ENCODE measurements around the gene USB1.

The USB1 gene

DNA sequence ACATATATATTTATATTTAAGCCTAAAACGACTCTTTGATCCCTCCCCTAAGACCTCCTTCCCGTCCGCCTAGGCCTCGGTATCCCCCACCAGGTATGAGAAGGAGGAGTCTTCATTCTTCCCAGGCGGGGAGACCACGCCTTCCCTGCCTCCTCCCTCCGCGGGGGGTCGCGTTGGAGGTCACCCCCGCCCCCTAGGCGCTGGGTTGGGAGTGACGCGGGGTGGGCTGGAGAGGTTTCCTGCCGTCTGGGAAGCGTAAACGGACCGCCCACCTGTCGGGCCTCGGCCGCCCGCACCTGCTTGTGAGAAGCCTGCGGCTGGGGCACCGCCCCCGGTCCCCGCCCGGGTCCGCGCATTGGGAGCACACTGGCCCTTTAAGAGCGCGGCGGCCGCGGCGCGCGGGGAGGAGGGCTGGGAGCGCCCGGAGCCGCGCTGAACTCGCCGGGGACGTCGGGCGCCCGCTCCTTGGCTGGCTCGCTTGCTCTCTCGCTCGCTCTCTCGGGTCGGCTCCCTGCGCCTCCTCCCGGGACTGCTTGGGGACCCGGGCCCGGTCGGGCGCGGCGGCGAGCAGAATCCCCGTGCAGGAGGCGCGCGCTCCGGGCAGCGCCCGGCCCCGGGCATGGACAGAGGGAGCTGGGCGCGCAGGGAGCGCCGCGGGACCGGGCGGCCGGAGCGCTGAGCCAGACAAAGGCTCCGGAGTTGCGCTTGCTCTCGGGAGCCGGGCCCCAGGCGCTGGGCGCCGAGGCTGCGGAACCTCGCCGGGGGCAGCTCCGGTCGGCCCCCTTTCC, 24.3 kb downstream of the USB1 start, which contains the start of gene MMP15 (continued):
- TF ChIP-seq, protein P1, sequence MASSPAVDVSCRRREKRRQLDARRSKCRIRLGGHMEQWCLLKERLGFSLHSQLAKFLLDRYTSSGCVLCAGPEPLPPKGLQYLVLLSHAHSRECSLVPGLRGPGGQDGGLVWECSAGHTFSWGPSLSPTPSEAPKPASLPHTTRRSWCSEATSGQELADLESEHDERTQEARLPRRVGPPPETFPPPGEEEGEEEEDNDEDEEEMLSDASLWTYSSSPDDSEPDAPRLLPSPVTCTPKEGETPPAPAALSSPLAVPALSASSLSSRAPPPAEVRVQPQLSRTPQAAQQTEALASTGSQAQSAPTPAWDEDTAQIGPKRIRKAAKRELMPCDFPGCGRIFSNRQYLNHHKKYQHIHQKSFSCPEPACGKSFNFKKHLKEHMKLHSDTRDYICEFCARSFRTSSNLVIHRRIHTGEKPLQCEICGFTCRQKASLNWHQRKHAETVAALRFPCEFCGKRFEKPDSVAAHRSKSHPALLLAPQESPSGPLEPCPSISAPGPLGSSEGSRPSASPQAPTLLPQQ (tag by site-specific recombination; IDR thresholded peaks at IDR 0.05) = no peak; the same call in 1 of the 2 replicates
- TF ChIP-seq SALL2 (tag by site-specific recombination; IDR thresholded peaks at IDR 0.05; ENCODE audit: borderline replicate concordance) (no peak), ZNF792 (tag by site-specific recombination; IDR thresholded peaks at IDR 0.05) (no peak), ZSCAN30 (tag by site-specific recombination; IDR thresholded peaks at IDR 0.05) (0 out of 2 replicates have a peak, but pooled peaks have one; percentile 35), MZF1 (tag by site-specific recombination; IDR thresholded peaks at IDR 0.05; ENCODE audit: borderline replicate concordance) (no peak), ZNF433 (tag by site-specific recombination; IDR thresholded peaks at IDR 0.05; ENCODE audit: low read depth) (no peak), ZNF416 (tag by site-specific recombination; IDR thresholded peaks at IDR 0.05) (no peak), ZNF302 (tag by site-specific recombination; IDR thresholded peaks at IDR 0.05; ENCODE audit: low read depth) (no peak), KLF10 (tag by site-specific recombination; IDR thresholded peaks at IDR 0.05) (peak; percentile 91), WT1 (tag by site-specific recombination; IDR thresholded peaks at IDR 0.05) (peak; percentile 70), PRDM1 (tag by site-specific recombination; IDR thresholded peaks at IDR 0.05) (no peak), ZNF585B (tag by site-specific recombination; IDR thresholded peaks at IDR 0.05) (no peak), ZNF707 (tag by site-specific recombination; IDR thresholded peaks at IDR 0.05) (no peak), ZNF37A (tag by site-specific recombination; IDR thresholded peaks at IDR 0.05) (no peak), HOXD13 (CRISPR knock-in tag; IDR thresholded peaks at IDR 0.05; ENCODE audit: borderline replicate concordance) (no peak), ZNF768 (tag by site-specific recombination; IDR thresholded peaks at IDR 0.05) (no peak), ZNF501 (tag by site-specific recombination; IDR thresholded peaks at IDR 0.05) (no peak), ZSCAN23 (tag by site-specific recombination; IDR thresholded peaks at IDR 0.05) (no peak), KLF16 (tag by site-specific recombination; IDR thresholded peaks at IDR 0.05) (peak; percentile 75), ZNF211 (tag by site-specific recombination; IDR thresholded peaks at IDR 0.05; ENCODE audit: low read depth) (no peak)
- TF ChIP-seq, protein P2, sequence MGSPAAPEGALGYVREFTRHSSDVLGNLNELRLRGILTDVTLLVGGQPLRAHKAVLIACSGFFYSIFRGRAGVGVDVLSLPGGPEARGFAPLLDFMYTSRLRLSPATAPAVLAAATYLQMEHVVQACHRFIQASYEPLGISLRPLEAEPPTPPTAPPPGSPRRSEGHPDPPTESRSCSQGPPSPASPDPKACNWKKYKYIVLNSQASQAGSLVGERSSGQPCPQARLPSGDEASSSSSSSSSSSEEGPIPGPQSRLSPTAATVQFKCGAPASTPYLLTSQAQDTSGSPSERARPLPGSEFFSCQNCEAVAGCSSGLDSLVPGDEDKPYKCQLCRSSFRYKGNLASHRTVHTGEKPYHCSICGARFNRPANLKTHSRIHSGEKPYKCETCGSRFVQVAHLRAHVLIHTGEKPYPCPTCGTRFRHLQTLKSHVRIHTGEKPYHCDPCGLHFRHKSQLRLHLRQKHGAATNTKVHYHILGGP (tag by site-specific recombination; IDR thresholded peaks at IDR 0.05) = no peak
- TF ChIP-seq, protein P3, sequence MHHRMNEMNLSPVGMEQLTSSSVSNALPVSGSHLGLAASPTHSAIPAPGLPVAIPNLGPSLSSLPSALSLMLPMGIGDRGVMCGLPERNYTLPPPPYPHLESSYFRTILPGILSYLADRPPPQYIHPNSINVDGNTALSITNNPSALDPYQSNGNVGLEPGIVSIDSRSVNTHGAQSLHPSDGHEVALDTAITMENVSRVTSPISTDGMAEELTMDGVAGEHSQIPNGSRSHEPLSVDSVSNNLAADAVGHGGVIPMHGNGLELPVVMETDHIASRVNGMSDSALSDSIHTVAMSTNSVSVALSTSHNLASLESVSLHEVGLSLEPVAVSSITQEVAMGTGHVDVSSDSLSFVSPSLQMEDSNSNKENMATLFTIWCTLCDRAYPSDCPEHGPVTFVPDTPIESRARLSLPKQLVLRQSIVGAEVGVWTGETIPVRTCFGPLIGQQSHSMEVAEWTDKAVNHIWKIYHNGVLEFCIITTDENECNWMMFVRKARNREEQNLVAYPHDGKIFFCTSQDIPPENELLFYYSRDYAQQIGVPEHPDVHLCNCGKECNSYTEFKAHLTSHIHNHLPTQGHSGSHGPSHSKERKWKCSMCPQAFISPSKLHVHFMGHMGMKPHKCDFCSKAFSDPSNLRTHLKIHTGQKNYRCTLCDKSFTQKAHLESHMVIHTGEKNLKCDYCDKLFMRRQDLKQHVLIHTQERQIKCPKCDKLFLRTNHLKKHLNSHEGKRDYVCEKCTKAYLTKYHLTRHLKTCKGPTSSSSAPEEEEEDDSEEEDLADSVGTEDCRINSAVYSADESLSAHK (tag by site-specific recombination; IDR thresholded peaks at IDR 0.05) = 0 out of 2 replicates have a peak, but pooled peaks have one; percentile 11
- TF ChIP-seq, protein P4, sequence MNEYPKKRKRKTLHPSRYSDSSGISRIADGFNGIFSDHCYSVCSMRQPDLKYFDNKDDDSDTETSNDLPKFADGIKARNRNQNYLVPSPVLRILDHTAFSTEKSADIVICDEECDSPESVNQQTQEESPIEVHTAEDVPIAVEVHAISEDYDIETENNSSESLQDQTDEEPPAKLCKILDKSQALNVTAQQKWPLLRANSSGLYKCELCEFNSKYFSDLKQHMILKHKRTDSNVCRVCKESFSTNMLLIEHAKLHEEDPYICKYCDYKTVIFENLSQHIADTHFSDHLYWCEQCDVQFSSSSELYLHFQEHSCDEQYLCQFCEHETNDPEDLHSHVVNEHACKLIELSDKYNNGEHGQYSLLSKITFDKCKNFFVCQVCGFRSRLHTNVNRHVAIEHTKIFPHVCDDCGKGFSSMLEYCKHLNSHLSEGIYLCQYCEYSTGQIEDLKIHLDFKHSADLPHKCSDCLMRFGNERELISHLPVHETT (tag by site-specific recombination; IDR thresholded peaks at IDR 0.05) = no peak
- TF ChIP-seq, protein P5, sequence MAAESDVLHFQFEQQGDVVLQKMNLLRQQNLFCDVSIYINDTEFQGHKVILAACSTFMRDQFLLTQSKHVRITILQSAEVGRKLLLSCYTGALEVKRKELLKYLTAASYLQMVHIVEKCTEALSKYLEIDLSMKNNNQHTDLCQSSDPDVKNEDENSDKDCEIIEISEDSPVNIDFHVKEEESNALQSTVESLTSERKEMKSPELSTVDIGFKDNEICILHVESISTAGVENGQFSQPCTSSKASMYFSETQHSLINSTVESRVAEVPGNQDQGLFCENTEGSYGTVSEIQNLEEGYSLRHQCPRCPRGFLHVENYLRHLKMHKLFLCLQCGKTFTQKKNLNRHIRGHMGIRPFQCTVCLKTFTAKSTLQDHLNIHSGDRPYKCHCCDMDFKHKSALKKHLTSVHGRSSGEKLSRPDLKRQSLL (tag by site-specific recombination; IDR thresholded peaks at IDR 0.05) = no peak
- TF ChIP-seq, protein P6, sequence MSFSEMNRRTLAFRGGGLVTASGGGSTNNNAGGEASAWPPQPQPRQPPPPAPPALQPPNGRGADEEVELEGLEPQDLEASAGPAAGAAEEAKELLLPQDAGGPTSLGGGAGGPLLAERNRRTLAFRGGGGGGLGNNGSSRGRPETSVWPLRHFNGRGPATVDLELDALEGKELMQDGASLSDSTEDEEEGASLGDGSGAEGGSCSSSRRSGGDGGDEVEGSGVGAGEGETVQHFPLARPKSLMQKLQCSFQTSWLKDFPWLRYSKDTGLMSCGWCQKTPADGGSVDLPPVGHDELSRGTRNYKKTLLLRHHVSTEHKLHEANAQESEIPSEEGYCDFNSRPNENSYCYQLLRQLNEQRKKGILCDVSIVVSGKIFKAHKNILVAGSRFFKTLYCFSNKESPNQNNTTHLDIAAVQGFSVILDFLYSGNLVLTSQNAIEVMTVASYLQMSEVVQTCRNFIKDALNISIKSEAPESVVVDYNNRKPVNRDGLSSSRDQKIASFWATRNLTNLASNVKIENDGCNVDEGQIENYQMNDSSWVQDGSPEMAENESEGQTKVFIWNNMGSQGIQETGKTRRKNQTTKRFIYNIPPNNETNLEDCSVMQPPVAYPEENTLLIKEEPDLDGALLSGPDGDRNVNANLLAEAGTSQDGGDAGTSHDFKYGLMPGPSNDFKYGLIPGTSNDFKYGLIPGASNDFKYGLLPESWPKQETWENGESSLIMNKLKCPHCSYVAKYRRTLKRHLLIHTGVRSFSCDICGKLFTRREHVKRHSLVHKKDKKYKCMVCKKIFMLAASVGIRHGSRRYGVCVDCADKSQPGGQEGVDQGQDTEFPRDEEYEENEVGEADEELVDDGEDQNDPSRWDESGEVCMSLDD (tag by site-specific recombination; IDR thresholded peaks at IDR 0.05) = no peak
- TF ChIP-seq, protein P7, sequence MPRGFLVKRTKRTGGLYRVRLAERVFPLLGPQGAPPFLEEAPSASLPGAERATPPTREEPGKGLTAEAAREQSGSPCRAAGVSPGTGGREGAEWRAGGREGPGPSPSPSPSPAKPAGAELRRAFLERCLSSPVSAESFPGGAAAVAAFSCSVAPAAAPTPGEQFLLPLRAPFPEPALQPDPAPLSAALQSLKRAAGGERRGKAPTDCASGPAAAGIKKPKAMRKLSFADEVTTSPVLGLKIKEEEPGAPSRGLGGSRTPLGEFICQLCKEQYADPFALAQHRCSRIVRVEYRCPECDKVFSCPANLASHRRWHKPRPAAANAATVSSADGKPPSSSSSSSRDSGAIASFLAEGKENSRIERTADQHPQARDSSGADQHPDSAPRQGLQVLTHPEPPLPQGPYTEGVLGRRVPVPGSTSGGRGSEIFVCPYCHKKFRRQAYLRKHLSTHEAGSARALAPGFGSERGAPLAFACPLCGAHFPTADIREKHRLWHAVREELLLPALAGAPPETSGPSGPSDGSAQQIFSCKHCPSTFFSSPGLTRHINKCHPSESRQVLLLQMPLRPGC (tag by site-specific recombination; IDR thresholded peaks at IDR 0.05) = no peak

Measured in HEK293 (cell line).